DOHH2 (cell line): ENCODE results near the gene LRRC3.

Experiments used
- H3F3A ChIP-seq: fragments of 200-600 bp; sonication (generic), shearing (Covaris generic); 2 replicates; pipeline ENCODE4 v1.6.0; 2016; ENCODE audit warnings: antibody characterized with exemption, mild to moderate bottlenecking; ENCODE audit not compliant: control insufficient read depth, insufficient read depth
- H3K27ac ChIP-seq: fragments of 200-600 bp; sonication (generic); 2 replicates; pipeline ENCODE4 v1.5.1; 2014; ENCODE audit warnings: low read depth, mild to moderate bottlenecking, low read length, moderate library complexity
- H3K27me3 ChIP-seq: fragments of 200-600 bp; sonication (generic); 2 replicates; pipeline ENCODE4 v1.6.1; 2014; ENCODE audit warnings: mild to moderate bottlenecking, low read length, mixed read lengths; ENCODE audit not compliant: control insufficient read depth
- H3K36me3 ChIP-seq: fragments of 200-600 bp; sonication (generic); 2 replicates; pipeline ENCODE4 v1.6.1; 2014; ENCODE audit warnings: mild to moderate bottlenecking, low read length, moderate library complexity, mixed read lengths; ENCODE audit not compliant: control insufficient read depth
- H3K4me1 ChIP-seq: fragments of 200-600 bp; sonication (generic); 2 replicates; pipeline ENCODE4 v1.6.1; 2014; ENCODE audit warnings: mild to moderate bottlenecking, low read length, mixed read lengths; ENCODE audit not compliant: control insufficient read depth
- H3K4me2 ChIP-seq: fragments of 200-600 bp; sonication (generic); 2 replicates; pipeline ENCODE4 v1.6.0; 2014; ENCODE audit warnings: mild to moderate bottlenecking, low read length, moderate library complexity
- H3K4me3 ChIP-seq: fragments of 200-600 bp; sonication (generic); 2 replicates; pipeline ENCODE4 v1.5.1; 2014; ENCODE audit warnings: mild to moderate bottlenecking, low read length, mixed read lengths
- H3K79me2 ChIP-seq: fragments of 200-600 bp; sonication (generic); 2 replicates; pipeline ENCODE4 v1.6.1; 2014; ENCODE audit warnings: mild to moderate bottlenecking, low read length, mixed read lengths; ENCODE audit not compliant: control insufficient read depth
- H3K9me2 ChIP-seq: fragments of 200-600 bp; sonication (generic); replicated peaks from 2 replicates; pipeline ENCODE4 v1.6.1; 2014; ENCODE audit warnings: mild to moderate bottlenecking, low read length, mixed read lengths; ENCODE audit not compliant: control insufficient read depth
- H3K9me3 ChIP-seq: fragments of 200-600 bp; sonication (generic); 2 replicates; pipeline ENCODE4 v1.6.1; 2014; ENCODE audit warnings: antibody characterized with exemption, low read length, mixed read lengths; ENCODE audit not compliant: control insufficient read depth, insufficient read depth
- H4K20me1 ChIP-seq: fragments of 200-600 bp; sonication (generic); 2 replicates; pipeline ENCODE4 v1.6.0; 2014; ENCODE audit warnings: low read depth, mild to moderate bottlenecking, antibody characterized with exemption, low read length, moderate library complexity; ENCODE audit not compliant: control insufficient read depth, insufficient read depth
- EZH2phosphoT487 ChIP-seq: fragments of 200-600 bp; sonication (generic); IDR thresholded peaks from 2 replicates; pipeline ENCODE4 v1.6.1; 2017; ENCODE audit warnings: borderline replicate concordance, mild to moderate bottlenecking, antibody characterized with exemption, low read length, moderate library complexity, mixed read lengths
- TF ChIP-seq, protein P1 (sequence below): fragments of 200-600 bp; sonication (generic); IDR thresholded peaks from one replicate; pipeline ENCODE4 v1.5.1; 2014; ENCODE audit warnings: antibody characterized with exemption, mild to moderate bottlenecking, low read depth, low read length; ENCODE audit not compliant: poor library complexity, severe bottlenecking

LRRC3 gene

DNA sequence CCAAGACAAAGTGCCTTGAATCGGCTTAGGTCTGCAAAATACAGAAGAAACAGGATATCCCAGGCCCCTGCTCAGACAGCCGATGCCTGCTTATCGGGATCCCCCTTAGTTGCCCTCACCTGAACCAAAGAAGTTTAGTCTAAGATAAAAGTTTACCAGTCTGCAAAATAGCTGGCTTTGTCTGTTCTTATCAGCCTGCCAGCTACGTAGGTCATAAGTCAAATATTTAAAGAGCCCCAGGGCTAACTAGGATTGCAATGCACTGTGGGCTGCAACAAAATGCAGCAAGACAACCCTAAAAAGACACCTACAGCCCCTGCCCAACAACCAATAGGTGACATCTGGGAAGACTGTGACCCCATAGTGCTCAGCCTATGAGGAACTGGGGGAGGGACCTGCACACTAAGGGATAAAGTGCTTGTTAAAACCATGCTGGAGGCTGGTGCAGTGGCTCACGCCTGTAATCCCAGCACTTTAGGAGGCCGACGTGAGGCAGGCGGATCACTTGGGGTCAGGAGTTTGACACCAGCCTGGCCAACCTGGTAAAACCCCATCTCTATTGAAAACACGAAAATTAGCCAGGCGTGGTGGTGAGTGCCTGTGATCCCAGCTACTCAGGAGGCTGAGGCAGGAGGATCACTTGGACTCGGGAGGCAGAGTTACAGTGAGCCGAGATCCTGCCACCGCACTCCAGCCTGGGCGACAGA lies 27.4 kb downstream of the LRRC3 start:
- Histone ChIP-seq H3K4me1 (no peaks in the 10 kb centered on the region), H3K79me2 (no peaks in the 10 kb centered on the region), H3K27me3 (no peaks in the 10 kb centered on the region), H3K36me3 (no peaks in the 10 kb centered on the region), H3K4me3 (no peak overlapping the region), H4K20me1 (no peaks in the 10 kb centered on the region), H3K9me3 (no peaks in the 10 kb centered on the region), H3K27ac (no peak overlapping the region), H3K9me2 (no peaks in the 10 kb centered on the region), H3F3A (no peaks in the 10 kb centered on the region), H3K4me2 (no peak overlapping the region)
- TF ChIP-seq EZH2phosphoT487: no peak
- TF ChIP-seq, protein P1, sequence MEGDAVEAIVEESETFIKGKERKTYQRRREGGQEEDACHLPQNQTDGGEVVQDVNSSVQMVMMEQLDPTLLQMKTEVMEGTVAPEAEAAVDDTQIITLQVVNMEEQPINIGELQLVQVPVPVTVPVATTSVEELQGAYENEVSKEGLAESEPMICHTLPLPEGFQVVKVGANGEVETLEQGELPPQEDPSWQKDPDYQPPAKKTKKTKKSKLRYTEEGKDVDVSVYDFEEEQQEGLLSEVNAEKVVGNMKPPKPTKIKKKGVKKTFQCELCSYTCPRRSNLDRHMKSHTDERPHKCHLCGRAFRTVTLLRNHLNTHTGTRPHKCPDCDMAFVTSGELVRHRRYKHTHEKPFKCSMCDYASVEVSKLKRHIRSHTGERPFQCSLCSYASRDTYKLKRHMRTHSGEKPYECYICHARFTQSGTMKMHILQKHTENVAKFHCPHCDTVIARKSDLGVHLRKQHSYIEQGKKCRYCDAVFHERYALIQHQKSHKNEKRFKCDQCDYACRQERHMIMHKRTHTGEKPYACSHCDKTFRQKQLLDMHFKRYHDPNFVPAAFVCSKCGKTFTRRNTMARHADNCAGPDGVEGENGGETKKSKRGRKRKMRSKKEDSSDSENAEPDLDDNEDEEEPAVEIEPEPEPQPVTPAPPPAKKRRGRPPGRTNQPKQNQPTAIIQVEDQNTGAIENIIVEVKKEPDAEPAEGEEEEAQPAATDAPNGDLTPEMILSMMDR: no peak

DNA sequence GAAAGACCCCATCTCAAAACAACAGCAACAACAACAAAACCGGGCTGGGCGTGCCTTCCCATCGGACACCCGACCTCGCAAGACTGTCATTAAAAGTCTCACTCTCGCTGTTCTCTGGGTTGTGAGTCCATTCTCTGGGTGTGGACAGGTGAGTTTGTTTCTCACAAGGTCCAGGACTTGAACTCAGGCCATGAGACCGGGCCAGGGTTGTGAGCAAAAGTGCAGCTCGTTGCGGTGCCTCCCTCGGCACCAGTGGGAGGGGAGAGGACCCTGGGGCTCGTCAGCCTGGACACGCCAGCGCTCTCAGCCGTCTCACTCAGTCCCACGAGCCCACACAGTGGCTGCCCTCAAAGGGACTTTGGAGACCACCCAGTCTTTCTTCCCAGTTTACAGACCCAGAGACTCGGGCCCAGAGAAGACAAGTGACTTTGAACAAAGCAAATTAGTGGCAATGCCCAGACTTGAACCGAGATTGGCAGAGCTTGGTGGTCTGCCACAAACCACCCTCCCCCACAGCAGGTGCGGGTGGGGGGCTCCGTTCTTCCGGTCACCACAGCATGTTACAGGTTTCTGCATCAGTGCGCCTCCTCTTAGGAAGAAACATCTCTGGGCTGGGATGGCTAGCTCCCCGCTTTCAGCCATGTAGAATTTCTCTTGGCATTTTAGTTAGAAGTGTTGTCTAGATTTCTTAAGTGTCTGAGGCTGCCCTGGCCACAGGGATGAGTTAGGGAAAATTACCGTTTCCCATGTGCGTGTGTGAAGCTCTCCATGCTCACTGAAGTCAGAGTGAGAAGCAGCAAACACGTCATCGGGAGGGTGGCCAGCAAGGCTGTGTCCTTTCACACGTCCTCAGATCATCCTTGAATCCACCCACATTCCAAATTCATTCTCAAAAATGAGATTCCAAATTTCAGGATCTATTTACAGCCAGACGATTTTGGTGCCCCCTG lies 28.3 kb downstream of the LRRC3 start:
- H3K79me2 ChIP-seq: no peaks in the 10 kb centered on the region
- H3K27me3 ChIP-seq: no peaks in the 10 kb centered on the region
- TF ChIP-seq EZH2phosphoT487: no peak
- TF ChIP-seq, protein P1: no peak
- H3K27ac ChIP-seq: no peak overlapping the region
- no peaks in the 10 kb centered on the region for H3F3A ChIP-seq
- no peak overlapping the region for H3K4me3 ChIP-seq
- H3K9me2 ChIP-seq: no peaks in the 10 kb centered on the region
- H3K36me3 ChIP-seq: no peaks in the 10 kb centered on the region
- no peaks in the 10 kb centered on the region for H3K4me1 ChIP-seq
- no peaks in the 10 kb centered on the region for H4K20me1 ChIP-seq
- no peak overlapping the region for H3K4me2 ChIP-seq
- peaks cover 8% of the 10 kb centered on the region for H3K9me3 ChIP-seq

DNA sequence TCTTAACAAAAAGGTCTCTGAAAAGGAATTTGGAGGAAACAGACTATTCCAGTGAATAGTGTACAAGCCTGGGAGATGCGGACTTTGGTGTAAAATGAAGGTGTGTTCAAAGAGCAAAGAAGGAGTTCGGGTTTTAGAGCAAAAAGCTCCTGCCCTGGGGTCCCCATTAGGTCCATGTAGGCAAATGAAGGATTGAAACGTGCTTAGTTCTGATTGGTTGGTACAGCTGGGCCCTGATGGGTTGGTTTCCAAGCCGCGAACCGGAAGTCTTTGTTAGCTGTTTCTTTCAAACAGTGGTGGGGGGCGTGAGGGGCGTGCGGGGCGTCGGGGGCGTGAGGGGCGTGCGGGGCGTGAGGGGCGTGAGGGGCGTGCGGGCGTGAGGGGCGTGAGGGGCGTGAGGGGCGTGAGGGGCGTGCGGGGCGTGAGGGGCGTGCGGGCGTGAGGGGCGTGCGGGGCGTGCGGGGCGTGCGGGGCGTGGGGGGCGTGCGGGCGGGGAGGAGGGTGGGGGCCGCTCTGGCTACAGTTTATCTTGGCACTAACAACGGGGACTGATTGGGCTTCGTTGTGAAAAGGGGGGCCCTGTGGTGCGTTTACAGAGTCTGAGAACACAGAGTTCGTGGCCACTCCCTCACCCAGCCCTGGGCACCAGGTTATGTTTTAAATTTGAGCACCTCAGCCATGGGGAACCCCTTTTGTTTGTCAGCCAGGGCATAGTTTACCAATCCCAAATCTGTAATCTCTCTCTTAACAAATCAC lies 29.4 kb downstream of the LRRC3 start:
- Histone ChIP-seq H3K9me2 (no peaks in the 10 kb centered on the region), H3K4me2 (no peak overlapping the region), H3F3A (no peaks in the 10 kb centered on the region), H3K9me3 (peaks cover 14% of the 10 kb centered on the region), H3K4me1 (no peaks in the 10 kb centered on the region), H4K20me1 (no peaks in the 10 kb centered on the region), H3K4me3 (no peak overlapping the region), H3K79me2 (no peaks in the 10 kb centered on the region), H3K27me3 (no peaks in the 10 kb centered on the region), H3K36me3 (no peaks in the 10 kb centered on the region), H3K27ac (no peak overlapping the region)
- TF ChIP-seq, protein P1: no peak
- no peak for TF ChIP-seq EZH2phosphoT487
